Heart left ventricle (tissue), 16 donors: ENCODE measurements around the gene SLC9C1. TPM values are rescaled to one million over a fixed set of nuclear protein-coding genes. Genes with fewer than 3 reads are reported as not detected.
"Not testable (repeated sequence)": the region's sequence is repeated elsewhere in the genome, so short reads cannot be mapped to it uniquely, and the experiment has no call there.

ENCODE experiments used
- ATAC-seq, 4 donors: fragments of 200-7000 bp; cut with Tn5 transposase; one replicate each; pipeline ENCODE4 v1.9.1; 2020 to 2022; ENCODE audit warnings: moderate library complexity in 4 of 4, mild to moderate bottlenecking in 3 of 4, moderate number of reproducible peaks in 1 of 4
- DNase-seq, 5 donors: peaks; one replicate each; pipeline ENCODE4 v3.0.0-alpha.2; 2020
- H3K27ac ChIP-seq, 12 donors: fragments of 200-600 bp; sonication (generic) in 4 of 12; one replicate each; pipeline versions ENCODE4 v1.5.0 to v1.8.0; 2016 to 2022; ENCODE audit warnings: mild to moderate bottlenecking in 2 of 12
- H3K27me3 ChIP-seq, 9 donors: fragments of 200-600 bp; sonication (generic) in 2 of 9; one replicate each; pipeline versions ENCODE4 v1.5.1 to v1.8.0; 2016 to 2022; ENCODE audit warnings: mild to moderate bottlenecking in 3 of 9
- H3K36me3 ChIP-seq, 9 donors: fragments of 200-600 bp; sonication (generic) in 2 of 9; one replicate each; pipeline versions ENCODE4 v1.5.0 to v1.8.0; 2018 to 2022; ENCODE audit warnings: mild to moderate bottlenecking in 2 of 9
- H3K4me1 ChIP-seq, 12 donors: fragments of 200-600 bp; sonication (generic) in 4 of 12; one replicate each; pipeline versions ENCODE4 v1.5.0 to v1.8.0; 2016 to 2022; ENCODE audit warnings: mild to moderate bottlenecking in 3 of 12
- H3K4me3 ChIP-seq, 12 donors: fragments of 200-600 bp; sonication (generic) in 4 of 12; one replicate each; pipeline versions ENCODE4 v1.5.0 to v1.8.0; 2017 to 2022; ENCODE audit warnings: mild to moderate bottlenecking in 9 of 12, moderate library complexity in 4 of 12
- H3K9me3 ChIP-seq, 12 donors: fragments of 200-600 bp; sonication (generic) in 4 of 12; one replicate each; pipeline versions ENCODE4 v1.5.0 to v1.8.0; 2016 to 2022; ENCODE audit warnings: mild to moderate bottlenecking in 1 of 12
- POLR2A ChIP-seq, 2 donors: fragments of 450-650 bp; IDR thresholded peaks; one replicate each; pipeline ENCODE4 v1.6.1; 2017; ENCODE audit warnings: antibody characterized with exemption in 2 of 2, mild to moderate bottlenecking in 2 of 2, moderate library complexity in 2 of 2
- WGBS, 4 donors: extraction: QIAGEN DNeasy Blood & Tissue Kit in 2 of 4; methylation state at CpG; one replicate each; pipeline versions ENCODE4 v1.1.5 to v1.1.7; 2013 to 2018; 5-methylcytosine and 5-hydroxymethylcytosine counted together
- intact Hi-C, 10 donors: fragments of 100-400 bp; cut with DNase I; formaldehyde crosslinking; loops; one replicate each; pipeline versions ENCODE4 v1.11.1 to v1.14.2; 2022
- polyA plus RNA-seq, 2 donors: library from polyadenylated mRNA; stranded (reverse); fragments of 200-250 nt; gene quantifications; one replicate each; pipeline ENCODE4 v1.2.3, GENCODE V29; 2013
- total RNA-seq, 9 donors: library from RNA; depleted of rRNA in 2 of 9; stranded (reverse); fragments of >200 nt in 2 of 9; fragmentation: NEBNext Ultra II Directional in 3 of 9; extraction: Animal tissue kit (Norgen Biotek cat#: 25700) in 3 of 9; gene quantifications; one replicate each; pipeline versions ENCODE4 v1.1.0 to v1.2.4, GENCODE V29; 2016 to 2023
- TF ChIP-seq, protein P1 (sequence below), 12 donors: fragments of 200-600 bp; sonication (generic) in 4 of 12; IDR thresholded peaks; one replicate each; pipeline versions ENCODE4 v1.5.0 to v1.8.0; 2018 to 2022; ENCODE audit warnings: antibody characterized with exemption in 12 of 12, mild to moderate bottlenecking in 5 of 12
- donor health status: ischemic (EF 13 %, LVEDD 7.1; RV severe dilation, severe dysfunction).
- donor health status: healthy with polysubstance abuse.
- donor health status: DM: no; HTN: yes; CAD: no.
- donor health status: DM: no; HTN: no; CAD: no.
- donor health status: ischemic (EF 25% LVEDD 6.9; RV normal size, moderate dysfunction).
- donor health status: ischemic (EF 25% LVEDD 5.7; RV mildly dilated, moderate dysfunction).
- donor health status: healthy.
- donor health status: DM: yes; HTN: yes; CAD: no.
- donor health status: ischemic (EF 35%, LVEDD 5.7; RV mildly dilated, moderate dysfunction).
- donor health status: nonischemic (EF 11% LVEDD 7.7; RV severe dilation, severe dysfunction).
- donor health status: DM: yes; HTN: yes; CAD: no.
- donor health status: PGD.
- donor health status: ischemic (EF 29% LVEDD 5.4; RV normal size, mild dysfunction).
- donor health status: nonischemic (EF 23%, LVEDD 6.1; RV moderate dilation, normal function).

The SLC9C1 gene
- total and polyA plus RNA-seq, 11 donors: 0.11 to 3.8 (median 1.4) TPM

GRCh38 chr3:112200317-112200666, 93.7 kb downstream of the SLC9C1 start:
- Histone ChIP-seq H3K27me3 (no peaks in the 10 kb centered on the region), H3K9me3 (peaks cover 0 to 12% (median 0%) of the 10 kb centered on the region in 12 donors), H3K4me1 (no peaks in the 10 kb centered on the region), H3K36me3 (peaks cover 0 to 5% (median 0%) of the 10 kb centered on the region in 9 donors), H3K4me3 (no peak overlapping the region), H3K27ac (no peak overlapping the region)
- TF ChIP-seq, protein P1, sequence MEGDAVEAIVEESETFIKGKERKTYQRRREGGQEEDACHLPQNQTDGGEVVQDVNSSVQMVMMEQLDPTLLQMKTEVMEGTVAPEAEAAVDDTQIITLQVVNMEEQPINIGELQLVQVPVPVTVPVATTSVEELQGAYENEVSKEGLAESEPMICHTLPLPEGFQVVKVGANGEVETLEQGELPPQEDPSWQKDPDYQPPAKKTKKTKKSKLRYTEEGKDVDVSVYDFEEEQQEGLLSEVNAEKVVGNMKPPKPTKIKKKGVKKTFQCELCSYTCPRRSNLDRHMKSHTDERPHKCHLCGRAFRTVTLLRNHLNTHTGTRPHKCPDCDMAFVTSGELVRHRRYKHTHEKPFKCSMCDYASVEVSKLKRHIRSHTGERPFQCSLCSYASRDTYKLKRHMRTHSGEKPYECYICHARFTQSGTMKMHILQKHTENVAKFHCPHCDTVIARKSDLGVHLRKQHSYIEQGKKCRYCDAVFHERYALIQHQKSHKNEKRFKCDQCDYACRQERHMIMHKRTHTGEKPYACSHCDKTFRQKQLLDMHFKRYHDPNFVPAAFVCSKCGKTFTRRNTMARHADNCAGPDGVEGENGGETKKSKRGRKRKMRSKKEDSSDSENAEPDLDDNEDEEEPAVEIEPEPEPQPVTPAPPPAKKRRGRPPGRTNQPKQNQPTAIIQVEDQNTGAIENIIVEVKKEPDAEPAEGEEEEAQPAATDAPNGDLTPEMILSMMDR (IDR thresholded peaks at IDR 0.05): no peak
- TF ChIP-seq POLR2A (IDR thresholded peaks at IDR 0.05): no peak
- ATAC-seq: no peak
- intact Hi-C loops: no loop called here
- 87 to 92% (median 89%) methylated on average over 3 of the region's 3 CpGs for WGBS, 4 donors
- DNase-seq: no peak

DNA sequence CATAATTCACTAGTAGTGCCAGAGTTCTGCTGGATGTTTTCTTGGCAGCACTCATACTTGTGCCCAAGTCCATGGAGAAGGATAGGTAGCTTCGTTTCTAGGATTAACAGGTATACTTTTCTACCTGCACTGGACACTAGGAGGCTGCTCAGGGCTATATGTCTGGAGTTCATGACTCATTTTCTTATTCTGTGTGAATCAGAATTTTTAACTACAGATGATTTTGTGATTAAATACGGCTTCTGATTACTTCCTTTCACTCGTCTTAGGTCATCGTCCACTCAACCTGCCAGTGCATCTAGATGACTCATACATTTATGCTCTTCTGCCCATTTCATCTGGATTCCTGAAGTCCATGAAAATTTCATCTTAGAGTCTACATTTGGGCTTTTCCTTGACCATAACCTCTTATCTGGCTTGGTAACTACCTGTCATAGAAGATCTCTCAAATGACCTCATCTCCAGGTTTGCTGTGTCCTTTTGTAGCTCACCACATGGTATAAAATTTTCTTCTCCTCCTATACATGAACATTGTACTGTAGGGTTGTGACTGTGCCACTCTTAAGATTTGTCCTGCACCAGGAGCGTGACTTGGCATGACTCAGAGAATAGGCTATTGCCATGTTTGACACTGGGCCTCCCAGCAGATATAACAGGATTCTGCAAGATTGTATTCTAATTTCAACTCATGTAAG, 94.2 kb downstream of the SLC9C1 start:
- Histone ChIP-seq H3K27ac (no peak overlapping the region), H3K27me3 (no peaks in the 10 kb centered on the region), H3K9me3 (peaks cover 0 to 12% (median 0%) of the 10 kb centered on the region in 12 donors), H3K4me1 (no peaks in the 10 kb centered on the region), H3K36me3 (peaks cover 0 to 5% (median 0%) of the 10 kb centered on the region in 9 donors), H3K4me3 (no peak overlapping the region)
- no peak for ATAC-seq
- intact Hi-C loops: no loop called here
- no peak for DNase-seq
- 79 to 88% (median 83%) methylated on average over 5 of the region's 5 CpGs for WGBS, 4 donors
- no peak for TF ChIP-seq POLR2A (IDR thresholded peaks at IDR 0.05)
- TF ChIP-seq, protein P1 (IDR thresholded peaks at IDR 0.05): no peak

DNA sequence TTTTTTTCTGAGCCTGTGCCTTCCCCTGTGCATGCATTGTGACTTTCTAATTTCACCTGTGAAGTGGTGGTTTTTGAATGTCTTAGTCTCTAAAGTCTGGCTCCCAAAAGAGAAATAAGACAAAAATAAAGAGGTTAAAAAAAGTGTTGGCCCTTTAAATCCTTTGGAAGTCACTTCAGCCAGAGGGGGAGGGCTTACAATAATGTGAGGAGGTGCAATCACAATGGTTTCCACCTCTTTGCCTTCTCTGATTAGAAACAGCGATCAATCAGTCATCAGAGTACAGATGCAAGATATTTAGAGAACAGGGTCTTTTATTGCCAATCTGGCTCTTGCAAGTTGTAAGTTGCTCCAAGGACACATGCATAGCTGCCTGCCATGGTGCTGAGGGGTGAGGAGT, 96.9 kb downstream of the SLC9C1 start:
- TF ChIP-seq, protein P1 (IDR thresholded peaks at IDR 0.05): no peak
- no peak for TF ChIP-seq POLR2A (IDR thresholded peaks at IDR 0.05)
- intact Hi-C loops: no loop called here
- DNase-seq: no peak
- H3K9me3 ChIP-seq: peaks cover 0 to 27% (median 5%) of the 10 kb centered on the region in 12 donors
- H3K4me1 ChIP-seq: no peaks in the 10 kb centered on the region
- H3K4me3 ChIP-seq: no peak overlapping the region
- ATAC-seq: no peak
- peaks cover 0 to 5% (median 0%) of the 10 kb centered on the region in 9 donors for H3K36me3 ChIP-seq
- WGBS, 4 donors: 58 to 88% (median 68%) methylated on average over 1 of the region's 1 CpG
- no peaks in the 10 kb centered on the region for H3K27me3 ChIP-seq
- no peak overlapping the region for H3K27ac ChIP-seq

DNA sequence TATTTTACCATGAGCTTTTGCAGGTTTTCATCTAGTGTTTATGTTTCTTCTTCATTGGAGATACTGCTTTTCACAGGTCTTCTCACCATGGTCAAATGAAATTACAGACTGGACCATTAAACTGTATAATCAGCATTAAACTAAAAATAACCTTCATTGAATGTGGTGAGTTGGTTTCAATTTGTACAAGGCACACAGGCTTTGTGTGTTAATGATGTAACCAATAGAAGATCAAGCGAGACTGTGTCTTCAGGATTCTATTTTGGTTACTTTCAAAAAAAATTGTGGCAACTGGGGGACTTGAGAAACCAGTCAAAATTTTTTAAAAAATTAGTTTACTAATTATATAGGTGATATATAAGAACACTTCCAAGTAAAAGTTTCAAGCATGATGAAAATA, 106.7 kb downstream of the SLC9C1 start:
- 85 to 93% (median 86%) methylated on average over 1 of the region's 1 CpG for WGBS, 4 donors
- H3K9me3 ChIP-seq: peaks cover 0 to 18% (median 0%) of the 10 kb centered on the region in 12 donors
- TF ChIP-seq, protein P1 (IDR thresholded peaks at IDR 0.05): no peak
- TF ChIP-seq POLR2A (IDR thresholded peaks at IDR 0.05): no peak

DNA sequence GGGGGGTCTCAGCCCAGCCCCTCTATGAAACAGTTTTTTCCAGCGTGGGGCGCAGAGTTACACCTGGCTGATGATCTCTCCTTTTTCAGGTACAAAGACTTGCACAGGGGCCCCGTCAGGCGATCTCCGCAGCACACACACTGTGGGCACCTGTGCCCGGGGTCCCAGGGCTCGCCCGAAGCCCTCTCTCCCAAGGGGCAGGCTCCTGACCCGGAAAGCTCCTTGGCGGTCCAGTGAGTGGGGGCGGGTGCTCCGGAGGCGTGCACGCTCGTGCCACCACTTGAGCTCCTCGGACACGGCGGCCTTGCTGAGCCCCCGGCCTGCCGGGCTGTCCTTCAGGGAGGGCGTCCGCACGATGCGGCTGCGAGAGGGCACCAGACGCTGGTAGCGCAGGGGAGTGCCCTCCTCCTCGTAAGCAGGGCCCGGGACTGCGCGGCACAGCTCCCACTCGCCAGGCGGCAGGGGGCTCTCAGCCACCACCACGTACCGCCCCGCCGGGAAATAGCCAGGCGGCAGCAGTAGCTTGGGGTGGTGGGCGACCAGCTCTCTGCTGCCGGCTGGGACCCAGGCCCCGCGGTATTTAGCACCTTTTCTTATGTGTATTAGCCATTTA, 108.5 kb downstream of the SLC9C1 start:
- H3K4me3 ChIP-seq: peak overlapping the region in 7 of 12 donors; percentile 19 to 35 (median 29)
- WGBS, 4 donors: 31 to 50% (median 44%) methylated on average over 19 to 35 of the region's 42 CpGs
- H3K9me3 ChIP-seq, intact Hi-C loops, H3K27me3 ChIP-seq, H3K4me1 ChIP-seq, DNase-seq, H3K27ac ChIP-seq, H3K36me3 ChIP-seq: not testable (repeated sequence)
- peak in 3 of 4 donors; percentile 69 to 80 (median 76) for ATAC-seq

More for the DNA sequence above, 106.7 kb downstream of the SLC9C1 start:
- intact Hi-C loops: no loop called here
- ATAC-seq (no peak), DNase-seq (no peak)
- Histone ChIP-seq H3K27me3 (no peaks in the 10 kb centered on the region), H3K27ac (no peak overlapping the region), H3K4me1 (no peaks in the 10 kb centered on the region), H3K36me3 (peaks cover 0 to 4% (median 0%) of the 10 kb centered on the region in 9 donors), H3K4me3 (no peak overlapping the region)
